Liver (tissue), 9 donors: ENCODE measurements around the gene CBX4. TPM values are rescaled to one million over a fixed set of nuclear protein-coding genes. Genes with fewer than 3 reads are reported as not detected.
A peak's percentile ranks its signal among the peaks of the same experiment; 100 is the strongest.

Experiments used
- DNase-seq: peaks from one replicate; pipeline ENCODE4 v3.0.0-alpha.2; 2017; ENCODE audit warnings: low spot score
- H3K27ac ChIP-seq, 2 donors: one replicate each; pipeline ENCODE4 v1.7.0; 2013; ENCODE audit warnings: inconsistent platforms in 2 of 2, low read length in 2 of 2, control low read depth in 1 of 2, low read depth in 1 of 2, mild to moderate bottlenecking in 1 of 2
- H3K27me3 ChIP-seq, 4 donors: one replicate each; pipeline versions ENCODE4 v1.6.1 to v1.7.0; 2013; ENCODE audit warnings: low read length in 3 of 4, inconsistent platforms in 1 of 4, mild to moderate bottlenecking in 1 of 4, moderate library complexity in 1 of 4; ENCODE audit not compliant: control insufficient read depth in 4 of 4, insufficient read depth in 4 of 4
- H3K36me3 ChIP-seq, 4 donors: one replicate each; pipeline versions ENCODE4 v1.6.1 to v1.7.0; 2013; ENCODE audit warnings: low read length in 3 of 4, mild to moderate bottlenecking in 3 of 4, low read depth in 1 of 4, moderate library complexity in 1 of 4; ENCODE audit not compliant: control insufficient read depth in 4 of 4, insufficient read depth in 3 of 4
- H3K4me1 ChIP-seq, 4 donors: one replicate each; pipeline versions ENCODE4 v1.6.1 to v1.7.0; 2013; ENCODE audit warnings: low read length in 3 of 4, mild to moderate bottlenecking in 3 of 4, moderate library complexity in 1 of 4; ENCODE audit not compliant: control insufficient read depth in 4 of 4, insufficient read depth in 4 of 4
- H3K4me3 ChIP-seq, 3 donors: one replicate each; pipeline versions ENCODE4 v1.6.1 to v1.7.0; 2013; ENCODE audit warnings: low read length in 3 of 3, control low read depth in 1 of 3, low read depth in 1 of 3, mild to moderate bottlenecking in 1 of 3
- H3K9ac ChIP-seq, 2 donors: one replicate each; pipeline ENCODE4 v1.7.0; 2013; ENCODE audit warnings: low read length in 2 of 2, mild to moderate bottlenecking in 2 of 2, moderate library complexity in 2 of 2, control low read depth in 1 of 2, low read depth in 1 of 2
- H3K9me3 ChIP-seq, 4 donors: one replicate each; pipeline versions ENCODE4 v1.6.1 to v1.7.0; 2013; ENCODE audit warnings: low read length in 3 of 4; ENCODE audit not compliant: control insufficient read depth in 4 of 4
- FOXA1 ChIP-seq: IDR thresholded peaks from 2 replicates; pipeline ENCODE4 v1.6.1; 2016; ENCODE audit warnings: antibody characterized with exemption
- FOXA2 ChIP-seq: IDR thresholded peaks from 2 replicates; pipeline ENCODE4 v1.6.1; 2016; ENCODE audit warnings: antibody characterized with exemption
- GABPA ChIP-seq, 2 donors: IDR thresholded peaks in 1 of 2; conservative IDR thresholded peaks in 1 of 2; 2 replicates each; pipeline ENCODE4 v1.6.1; 2016; ENCODE audit warnings: antibody characterized with exemption in 2 of 2, mild to moderate bottlenecking in 1 of 2, moderate library complexity in 1 of 2
- HNF4A ChIP-seq, 2 donors: conservative IDR thresholded peaks; 2 replicates each; pipeline ENCODE4 v1.6.1; 2016; ENCODE audit warnings: antibody characterized with exemption in 2 of 2, mild to moderate bottlenecking in 2 of 2
- HNF4G ChIP-seq: IDR thresholded peaks from 2 replicates; pipeline ENCODE4 v1.6.1; 2016; ENCODE audit warnings: antibody characterized with exemption
- JUND ChIP-seq, 2 donors: IDR thresholded peaks; 2 replicates each; pipeline ENCODE4 v1.6.1; 2016; ENCODE audit warnings: antibody characterized with exemption in 2 of 2
- MAX ChIP-seq: IDR thresholded peaks from 2 replicates; pipeline ENCODE4 v1.6.1; 2016; ENCODE audit warnings: antibody characterized with exemption
- NR2F2 ChIP-seq: IDR thresholded peaks from 2 replicates; pipeline ENCODE4 v1.6.1; 2016; ENCODE audit warnings: antibody characterized with exemption
- RAD21 ChIP-seq, 2 donors: IDR thresholded peaks; 2 replicates each; pipeline ENCODE4 v1.6.1; 2016; ENCODE audit warnings: antibody characterized with exemption in 2 of 2, mild to moderate bottlenecking in 2 of 2
- REST ChIP-seq: IDR thresholded peaks from 2 replicates; pipeline ENCODE4 v1.6.1; 2016; ENCODE audit warnings: antibody characterized with exemption, mild to moderate bottlenecking
- SP1 ChIP-seq: IDR thresholded peaks from 2 replicates; pipeline ENCODE4 v1.6.1; 2018; ENCODE audit warnings: antibody characterized with exemption, mild to moderate bottlenecking
- TAF1 ChIP-seq: conservative IDR thresholded peaks from 2 replicates; pipeline ENCODE4 v1.6.1; 2016; ENCODE audit warnings: antibody characterized with exemption, mild to moderate bottlenecking
- YY1 ChIP-seq: IDR thresholded peaks from 2 replicates; pipeline ENCODE4 v1.6.1; 2016; ENCODE audit warnings: antibody characterized with exemption, mild to moderate bottlenecking
- WGBS: extraction: QIAGEN DNeasy Blood & Tissue Kit; methylation state at CpG from one replicate; pipeline ENCODE4 v1.1.7; 2013; 5-methylcytosine and 5-hydroxymethylcytosine counted together
- polyA plus RNA-seq, 2 donors: library from polyadenylated mRNA; stranded (reverse) in 1 of 2; unstranded in 1 of 2; fragments of 200-250 nt in 1 of 2; fragments of >200 nt in 1 of 2; fragmentation: Nextera tagmentation in 1 of 2; extraction: Ambion mirVana in 1 of 2; gene quantifications; one replicate each; pipeline versions ENCODE4 v1.2.1 to v1.2.3, GENCODE V29; 2013 to 2015
- total RNA-seq, 2 donors: library from RNA; depleted of rRNA; stranded (reverse); fragments of >200 nt; gene quantifications; one replicate each; pipeline ENCODE4 v1.2.3, GENCODE V29; 2014
- TF ChIP-seq, protein P1 (sequence below): IDR thresholded peaks from 2 replicates; pipeline ENCODE4 v1.6.1; 2016; ENCODE audit warnings: antibody characterized with exemption
- TF ChIP-seq, protein P2 (sequence below): IDR thresholded peaks from 2 replicates; pipeline ENCODE4 v1.6.1; 2016; ENCODE audit warnings: antibody characterized with exemption
- donor health status: healthy.
- donor health status: healthy.
- donor health status: healthy.
- donor health status: healthy.
- donor health status: healthy.

The CBX4 gene
- total and polyA plus RNA-seq, 4 donors, result 4.8 to 8.9 (median 6.3) TPM

DNA sequence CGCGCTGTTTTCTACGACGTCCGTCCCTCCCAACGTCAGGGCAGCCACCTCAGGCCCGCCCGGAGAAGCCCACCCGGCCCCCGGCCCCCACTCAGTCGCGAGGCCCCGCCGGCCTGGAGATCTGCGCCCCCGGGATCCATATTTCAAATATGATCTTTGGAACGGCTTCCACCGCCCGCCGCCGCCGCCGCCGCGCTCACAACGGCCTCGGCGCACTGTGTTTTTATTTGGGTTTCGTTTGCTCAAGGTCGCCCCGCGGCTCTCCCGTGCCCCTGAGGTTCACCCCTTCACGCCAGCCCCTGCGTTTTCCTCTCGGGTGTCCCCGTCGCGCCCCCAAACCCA, 4.2 kb upstream of the CBX4 start:
- peak; percentile 52 for DNase-seq
- under 1% methylated on average over 39 of the region's 39 CpGs for WGBS
- Histone ChIP-seq H3K27me3 (no peaks in the 10 kb centered on the region), H3K9ac (peak overlapping the region in 1 of 2 donors; percentile 43), H3K9me3 (no peaks in the 10 kb centered on the region), H3K27ac (peak overlapping the region in 1 of 2 donors; percentile 87), H3K36me3 (no peaks in the 10 kb centered on the region), H3K4me3 (peak overlapping the region in 2 of 3 donors; percentile 57 to 58), H3K4me1 (peaks cover 10 to 53% (median 31%) of the 10 kb centered on the region in 4 donors)
- no peak for TF ChIP-seq GABPA (IDR thresholded peaks at IDR 0.05 in 1 of 2, conservative IDR thresholded peaks at IDR 0.05 in 1 of 2)
- TF ChIP-seq, protein P1, sequence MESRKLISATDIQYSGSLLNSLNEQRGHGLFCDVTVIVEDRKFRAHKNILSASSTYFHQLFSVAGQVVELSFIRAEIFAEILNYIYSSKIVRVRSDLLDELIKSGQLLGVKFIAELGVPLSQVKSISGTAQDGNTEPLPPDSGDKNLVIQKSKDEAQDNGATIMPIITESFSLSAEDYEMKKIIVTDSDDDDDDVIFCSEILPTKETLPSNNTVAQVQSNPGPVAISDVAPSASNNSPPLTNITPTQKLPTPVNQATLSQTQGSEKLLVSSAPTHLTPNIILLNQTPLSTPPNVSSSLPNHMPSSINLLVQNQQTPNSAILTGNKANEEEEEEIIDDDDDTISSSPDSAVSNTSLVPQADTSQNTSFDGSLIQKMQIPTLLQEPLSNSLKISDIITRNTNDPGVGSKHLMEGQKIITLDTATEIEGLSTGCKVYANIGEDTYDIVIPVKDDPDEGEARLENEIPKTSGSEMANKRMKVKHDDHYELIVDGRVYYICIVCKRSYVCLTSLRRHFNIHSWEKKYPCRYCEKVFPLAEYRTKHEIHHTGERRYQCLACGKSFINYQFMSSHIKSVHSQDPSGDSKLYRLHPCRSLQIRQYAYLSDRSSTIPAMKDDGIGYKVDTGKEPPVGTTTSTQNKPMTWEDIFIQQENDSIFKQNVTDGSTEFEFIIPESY, result no peak
- TF ChIP-seq JUND (IDR thresholded peaks at IDR 0.05), result no peak
- TF ChIP-seq MAX, result no peak
- no peak for TF ChIP-seq TAF1
- no peak for TF ChIP-seq HNF4A (conservative IDR thresholded peaks at IDR 0.05)
- TF ChIP-seq REST, result no peak

GRCh38 chr17:79842656-79843473, 3.6 kb upstream of the CBX4 start:
- WGBS, result 10% methylated on average over 66 of the region's 66 CpGs
- no peak overlapping the region for H3K27ac ChIP-seq
- H3K4me3 ChIP-seq, result peak overlapping the region in 1 of 3 donors; percentile 57
- H3K27me3 ChIP-seq, result no peaks in the 10 kb centered on the region
- H3K9ac ChIP-seq, result no peak overlapping the region
- H3K4me1 ChIP-seq, result peaks cover 10 to 59% (median 33%) of the 10 kb centered on the region in 4 donors
- H3K9me3 ChIP-seq, result no peaks in the 10 kb centered on the region
- TF ChIP-seq HNF4G, result no peak
- TF ChIP-seq, protein P2, sequence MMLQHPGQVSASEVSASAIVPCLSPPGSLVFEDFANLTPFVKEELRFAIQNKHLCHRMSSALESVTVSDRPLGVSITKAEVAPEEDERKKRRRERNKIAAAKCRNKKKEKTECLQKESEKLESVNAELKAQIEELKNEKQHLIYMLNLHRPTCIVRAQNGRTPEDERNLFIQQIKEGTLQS, result no peak
- TF ChIP-seq SP1, result no peak
- TF ChIP-seq, protein P1, result no peak
- no peak for TF ChIP-seq HNF4A (conservative IDR thresholded peaks at IDR 0.05)
- no peak for TF ChIP-seq YY1
- TF ChIP-seq JUND (IDR thresholded peaks at IDR 0.05), result no peak
- TF ChIP-seq NR2F2, result no peak
- no peak for TF ChIP-seq FOXA1
- TF ChIP-seq FOXA2, result no peak
- no peak for TF ChIP-seq GABPA (IDR thresholded peaks at IDR 0.05 in 1 of 2, conservative IDR thresholded peaks at IDR 0.05 in 1 of 2)
- TF ChIP-seq MAX, result no peak
- no peak for TF ChIP-seq RAD21 (IDR thresholded peaks at IDR 0.05)
- H3K36me3 ChIP-seq, result no peaks in the 10 kb centered on the region
- DNase-seq, result no peak
